Sigmoid colon (tissue), 7 donors: ENCODE results near the gene PIGR. TPM values are rescaled to one million over a fixed set of nuclear protein-coding genes. Genes with fewer than 3 reads are reported as not detected.

ENCODE experiments used
- DNase-seq: peaks from one replicate; pipeline ENCODE4 v3.0.0-alpha.2; 2019
- H3K27ac ChIP-seq, 4 donors: fragments of 200-600 bp; sonication (generic); one replicate each; pipeline ENCODE4 v1.5.1; 2016 to 2019; ENCODE audit warnings: mild to moderate bottlenecking in 1 of 4
- H3K27me3 ChIP-seq, 3 donors: fragments of 200-600 bp; sonication (generic); one replicate each; pipeline ENCODE4 v1.5.1; 2019; ENCODE audit warnings: mild to moderate bottlenecking in 1 of 3
- H3K36me3 ChIP-seq, 4 donors: fragments of 200-600 bp; sonication (generic); one replicate each; pipeline ENCODE4 v1.5.1; 2016 to 2019
- H3K4me1 ChIP-seq, 4 donors: fragments of 200-600 bp; sonication (generic); one replicate each; pipeline ENCODE4 v1.5.1; 2017 to 2019
- H3K4me3 ChIP-seq, 4 donors: fragments of 200-600 bp; sonication (generic); one replicate each; pipeline ENCODE4 v1.5.1; 2017 to 2019; ENCODE audit warnings: mild to moderate bottlenecking in 2 of 4, moderate library complexity in 1 of 4
- H3K9me3 ChIP-seq, 4 donors: fragments of 200-600 bp in 3 of 4; sonication (generic) in 3 of 4; one replicate each; pipeline versions ENCODE4 v1.5.1 to v1.6.1; 2013 to 2019
- EP300 ChIP-seq, 4 donors: sonication (generic); formaldehyde crosslinking; IDR thresholded peaks; one replicate each; pipeline ENCODE4 v1.6.1; 2017; ENCODE audit warnings: antibody characterized with exemption in 4 of 4
- POLR2A ChIP-seq, 2 donors: fragments of 450-650 bp; IDR thresholded peaks; one replicate each; pipeline ENCODE4 v1.6.1; 2016; ENCODE audit warnings: antibody characterized with exemption in 2 of 2, mild to moderate bottlenecking in 2 of 2, moderate library complexity in 2 of 2
- POLR2AphosphoS5 ChIP-seq, 4 donors: sonication (generic); formaldehyde crosslinking; IDR thresholded peaks; one replicate each; pipeline ENCODE4 v1.6.1; 2017; ENCODE audit warnings: antibody characterized with exemption in 4 of 4
- WGBS, 2 donors: extraction: QIAGEN DNeasy Blood & Tissue Kit; methylation state at CpG; one replicate each; pipeline ENCODE4 v1.1.7; 2013; 5-methylcytosine and 5-hydroxymethylcytosine counted together
- intact Hi-C: fragments of 100-400 bp; cut with DNase I; formaldehyde crosslinking; loops from one replicate; pipeline ENCODE4 v1.15.1; 2023
- polyA plus RNA-seq, 3 donors: library from polyadenylated mRNA; stranded (reverse); fragments of 200-250 nt; gene quantifications; one replicate each; pipeline ENCODE4 v1.2.3, GENCODE V29; 2013
- total RNA-seq, 4 donors: library from RNA; depleted of rRNA; stranded (reverse); fragments of >200 nt; gene quantifications; one replicate each; pipeline ENCODE4 v1.1.0, GENCODE V29; 2016
- TF ChIP-seq, protein P1 (sequence below), 4 experiments: fragments of 450-650 bp in 3 of 4; fragments of 200-600 bp in 1 of 4; IDR thresholded peaks; one replicate each; pipeline ENCODE4 v1.5.1; 2016 to 2019; ENCODE audit warnings: antibody characterized with exemption in 4 of 4, mild to moderate bottlenecking in 3 of 4, moderate library complexity in 2 of 4
- donor health status: healthy with polysubstance abuse.
- donor health status: Bipolar disorder and iron deficiency.
- donor health status: healthy.

The PIGR gene
- total and polyA plus RNA-seq, 7 donors, result 0.16 to 3,648 (median 86.3) TPM; not detected in 1

DNA sequence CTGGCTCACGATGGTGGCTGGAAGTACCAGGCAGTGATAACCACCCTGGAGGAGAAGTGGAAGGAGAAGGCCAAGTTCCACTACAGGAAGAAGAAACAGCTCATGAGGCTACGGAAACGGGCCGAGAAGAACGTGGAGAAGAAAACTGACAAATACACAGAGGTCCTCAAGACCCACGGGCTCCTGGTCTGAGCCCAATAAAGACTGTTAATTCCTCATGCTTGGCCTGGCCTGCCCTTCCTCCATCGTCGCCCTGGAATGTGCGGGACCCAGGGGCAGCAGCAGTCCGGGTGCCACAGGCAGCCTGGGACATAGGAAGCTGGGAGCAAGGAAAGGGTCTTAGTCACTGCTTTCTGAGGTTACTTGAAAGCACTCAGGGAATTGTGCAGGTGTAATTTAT lies 38.2 kb downstream of the PIGR start:
- no peaks in the 10 kb centered on the region for H3K9me3 ChIP-seq
- H3K4me3 ChIP-seq, result no peak overlapping the region
- intact Hi-C loops, result no loop called here
- DNase-seq, result no peak
- WGBS, 2 donors, result 92 to 96% methylated on average over 10 of the region's 10 CpGs
- H3K27me3 ChIP-seq, result peaks cover 0 to 16% (median 14%) of the 10 kb centered on the region in 3 donors
- H3K36me3 ChIP-seq, result no peaks in the 10 kb centered on the region
- TF ChIP-seq EP300 (IDR thresholded peaks at IDR 0.05) (no peak), POLR2A (IDR thresholded peaks at IDR 0.05) (no peak), POLR2AphosphoS5 (IDR thresholded peaks at IDR 0.05) (no peak)
- TF ChIP-seq, protein P1, sequence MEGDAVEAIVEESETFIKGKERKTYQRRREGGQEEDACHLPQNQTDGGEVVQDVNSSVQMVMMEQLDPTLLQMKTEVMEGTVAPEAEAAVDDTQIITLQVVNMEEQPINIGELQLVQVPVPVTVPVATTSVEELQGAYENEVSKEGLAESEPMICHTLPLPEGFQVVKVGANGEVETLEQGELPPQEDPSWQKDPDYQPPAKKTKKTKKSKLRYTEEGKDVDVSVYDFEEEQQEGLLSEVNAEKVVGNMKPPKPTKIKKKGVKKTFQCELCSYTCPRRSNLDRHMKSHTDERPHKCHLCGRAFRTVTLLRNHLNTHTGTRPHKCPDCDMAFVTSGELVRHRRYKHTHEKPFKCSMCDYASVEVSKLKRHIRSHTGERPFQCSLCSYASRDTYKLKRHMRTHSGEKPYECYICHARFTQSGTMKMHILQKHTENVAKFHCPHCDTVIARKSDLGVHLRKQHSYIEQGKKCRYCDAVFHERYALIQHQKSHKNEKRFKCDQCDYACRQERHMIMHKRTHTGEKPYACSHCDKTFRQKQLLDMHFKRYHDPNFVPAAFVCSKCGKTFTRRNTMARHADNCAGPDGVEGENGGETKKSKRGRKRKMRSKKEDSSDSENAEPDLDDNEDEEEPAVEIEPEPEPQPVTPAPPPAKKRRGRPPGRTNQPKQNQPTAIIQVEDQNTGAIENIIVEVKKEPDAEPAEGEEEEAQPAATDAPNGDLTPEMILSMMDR (IDR thresholded peaks at IDR 0.05), result no peak
- no peak overlapping the region for H3K27ac ChIP-seq
- peaks cover 0 to 21% (median 15%) of the 10 kb centered on the region in 4 donors for H3K4me1 ChIP-seq

DNA sequence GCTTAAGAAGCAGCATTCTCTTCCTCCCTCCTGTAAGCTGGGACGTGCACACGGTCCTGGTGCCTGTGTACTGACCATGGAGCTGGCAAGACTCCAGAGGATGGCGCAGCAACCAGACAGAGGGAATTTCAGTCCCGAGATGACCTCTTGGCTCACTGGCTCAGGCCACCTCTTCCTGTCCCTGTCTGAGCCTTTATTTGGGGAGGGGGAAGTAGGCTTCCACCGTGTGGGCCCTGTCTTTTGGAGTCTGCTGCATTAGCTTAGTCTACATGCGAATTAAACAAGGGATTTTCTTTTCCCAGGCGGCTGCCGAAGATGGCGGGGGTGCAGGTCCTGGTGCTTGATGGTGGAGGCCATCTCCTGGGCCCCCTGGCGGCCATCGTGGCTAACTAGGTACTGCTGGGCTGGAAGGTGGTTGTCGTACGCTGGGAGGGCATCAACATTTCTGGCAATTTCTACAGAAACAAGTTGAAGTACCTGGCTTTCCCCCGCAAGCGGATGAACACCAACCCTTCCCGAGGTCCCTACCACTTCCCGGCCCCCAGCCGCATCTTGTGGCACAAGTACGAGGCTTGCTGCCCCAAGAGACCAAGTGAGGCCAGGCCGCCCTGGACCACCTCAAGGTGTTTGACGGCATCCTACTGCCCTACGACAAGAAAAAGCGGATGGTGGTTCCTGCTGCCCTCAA lies 38.8 kb downstream of the PIGR start:
- no peaks in the 10 kb centered on the region for H3K36me3 ChIP-seq
- 85 to 90% methylated on average over 23 of the region's 23 CpGs for WGBS, 2 donors
- no peak for DNase-seq

DNA sequence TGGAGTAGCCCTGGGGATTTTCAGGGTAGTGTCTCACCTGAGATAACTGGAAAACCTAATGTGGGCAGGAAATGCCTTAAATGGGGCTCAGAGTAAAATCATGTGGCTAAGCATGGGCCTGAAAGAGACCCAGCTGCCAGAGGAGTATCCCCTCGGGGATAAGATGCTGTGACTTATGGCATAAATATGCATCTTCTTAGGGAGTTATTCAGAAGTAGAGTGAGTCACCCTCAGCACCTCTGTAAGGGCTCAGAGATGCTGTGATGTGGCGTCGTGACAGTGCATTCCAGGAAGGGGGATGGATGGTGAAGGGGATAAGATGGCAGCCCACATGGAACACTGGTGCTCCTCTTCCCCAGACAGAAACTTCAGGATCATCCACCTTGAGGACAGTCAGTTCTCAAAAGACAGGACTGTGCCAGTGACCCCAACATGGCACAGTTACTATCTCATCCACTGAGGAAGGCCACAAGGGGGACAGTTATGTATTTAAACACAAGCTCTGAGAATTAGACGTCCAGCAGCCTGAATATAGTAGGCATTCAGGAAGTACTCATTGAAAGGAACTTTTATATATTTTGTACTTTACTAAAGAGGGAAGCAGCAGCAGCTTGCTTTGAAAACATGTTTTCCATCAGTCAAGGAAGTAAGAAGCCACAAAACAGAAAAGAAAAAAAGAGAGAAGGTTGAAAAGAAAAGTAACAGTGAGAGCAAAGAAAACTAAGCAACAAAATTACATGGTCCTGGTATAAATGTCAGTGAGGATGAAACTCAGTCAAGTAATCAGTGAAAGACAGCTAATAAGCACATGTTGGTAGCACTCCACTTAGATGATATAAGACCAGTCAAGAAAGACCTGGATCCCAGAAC lies 40.7 kb downstream of the PIGR start:
- Histone ChIP-seq H3K27ac (no peak overlapping the region), H3K27me3 (peaks cover 0 to 16% (median 13%) of the 10 kb centered on the region in 3 donors), H3K36me3 (no peaks in the 10 kb centered on the region), H3K4me1 (peaks cover 0 to 16% (median 14%) of the 10 kb centered on the region in 4 donors), H3K9me3 (no peaks in the 10 kb centered on the region), H3K4me3 (no peak overlapping the region)
- TF ChIP-seq EP300 (IDR thresholded peaks at IDR 0.05) (no peak), POLR2A (IDR thresholded peaks at IDR 0.05) (no peak), POLR2AphosphoS5 (IDR thresholded peaks at IDR 0.05) (no peak)
- TF ChIP-seq, protein P1 (IDR thresholded peaks at IDR 0.05), result no peak
- DNase-seq, result no peak
- intact Hi-C loops, result no loop called here
- 57 to 80% methylated on average over 4 of the region's 4 CpGs for WGBS, 2 donors

More for the DNA sequence above, 38.8 kb downstream of the PIGR start:
- intact Hi-C loops, result no loop called here
- peaks cover 0 to 16% (median 14%) of the 10 kb centered on the region in 3 donors for H3K27me3 ChIP-seq
- TF ChIP-seq POLR2A (IDR thresholded peaks at IDR 0.05) (no peak), EP300 (IDR thresholded peaks at IDR 0.05) (no peak), POLR2AphosphoS5 (IDR thresholded peaks at IDR 0.05) (no peak)
- TF ChIP-seq, protein P1 (IDR thresholded peaks at IDR 0.05), result no peak
- no peak overlapping the region for H3K27ac ChIP-seq
- no peaks in the 10 kb centered on the region for H3K9me3 ChIP-seq
- no peak overlapping the region for H3K4me3 ChIP-seq
- peaks cover 0 to 21% (median 15%) of the 10 kb centered on the region in 4 donors for H3K4me1 ChIP-seq

DNA sequence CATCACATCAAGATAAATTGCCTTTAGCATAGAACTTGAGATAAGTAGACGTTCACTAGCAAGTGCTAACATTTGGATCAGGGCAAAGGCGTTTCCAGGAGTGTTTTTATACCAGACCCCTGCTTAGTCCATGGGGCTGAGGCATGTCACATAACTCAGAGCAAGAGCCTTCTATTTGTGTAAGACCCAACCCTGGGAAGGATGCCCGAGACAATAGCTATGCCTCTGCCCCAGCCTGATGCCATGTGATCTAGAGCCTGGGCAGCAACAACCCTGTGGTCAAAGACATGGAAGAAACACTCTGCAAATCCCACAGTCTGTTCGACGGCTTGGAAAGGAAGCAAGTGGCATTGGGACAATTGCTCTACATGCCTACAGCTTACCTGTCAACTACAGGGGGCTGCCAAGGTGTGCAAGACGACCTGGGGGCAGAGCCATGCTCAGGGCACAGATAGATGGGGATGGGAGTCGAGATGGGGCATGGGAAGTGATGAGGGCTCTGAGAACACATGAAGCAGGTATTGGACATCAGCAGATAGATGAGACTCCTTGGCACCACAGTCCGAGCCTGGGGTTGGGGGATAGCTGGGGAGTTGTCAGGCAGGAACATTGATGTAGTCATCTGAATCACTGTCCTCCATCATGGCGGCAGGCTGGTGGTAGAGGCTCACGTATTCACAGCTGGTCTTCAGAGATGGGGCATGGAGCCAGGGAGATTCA lies 41.7 kb downstream of the PIGR start:
- Histone ChIP-seq H3K4me3 (no peak overlapping the region), H3K4me1 (peaks cover 0 to 9% (median 8%) of the 10 kb centered on the region in 4 donors), H3K27me3 (peaks cover 0 to 10% (median 4%) of the 10 kb centered on the region in 3 donors), H3K36me3 (no peaks in the 10 kb centered on the region), H3K27ac (no peak overlapping the region), H3K9me3 (no peaks in the 10 kb centered on the region)
- DNase-seq, result no peak
- intact Hi-C loops, result no loop called here
- no peak for TF ChIP-seq POLR2A (IDR thresholded peaks at IDR 0.05)
- TF ChIP-seq POLR2AphosphoS5 (IDR thresholded peaks at IDR 0.05), result no peak
- WGBS, 2 donors, result 90 to 92% methylated on average over 10 of the region's 10 CpGs
